Hematopoietic multipotent progenitor cell treated with erythropoietin and hydrocortisone succinate and interleukin-3 and kit ligand, for 6 days (in vitro differentiated cells): ENCODE measurements around the gene BCAS4.
"Not testable (repeated sequence)": the region's sequence is repeated elsewhere in the genome, so short reads cannot be mapped to it uniquely, and the experiment has no call there.

ENCODE experiments used
- DNase-seq: peaks from one replicate; pipeline ENCODE4 v3.0.0-alpha.2; 2015

The BCAS4 gene, protein sequence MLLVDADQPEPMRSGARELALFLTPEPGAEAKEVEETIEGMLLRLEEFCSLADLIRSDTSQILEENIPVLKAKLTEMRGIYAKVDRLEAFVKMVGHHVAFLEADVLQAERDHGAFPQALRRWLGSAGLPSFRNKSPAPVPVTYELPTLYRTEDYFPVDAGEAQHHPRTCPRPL

DNA sequence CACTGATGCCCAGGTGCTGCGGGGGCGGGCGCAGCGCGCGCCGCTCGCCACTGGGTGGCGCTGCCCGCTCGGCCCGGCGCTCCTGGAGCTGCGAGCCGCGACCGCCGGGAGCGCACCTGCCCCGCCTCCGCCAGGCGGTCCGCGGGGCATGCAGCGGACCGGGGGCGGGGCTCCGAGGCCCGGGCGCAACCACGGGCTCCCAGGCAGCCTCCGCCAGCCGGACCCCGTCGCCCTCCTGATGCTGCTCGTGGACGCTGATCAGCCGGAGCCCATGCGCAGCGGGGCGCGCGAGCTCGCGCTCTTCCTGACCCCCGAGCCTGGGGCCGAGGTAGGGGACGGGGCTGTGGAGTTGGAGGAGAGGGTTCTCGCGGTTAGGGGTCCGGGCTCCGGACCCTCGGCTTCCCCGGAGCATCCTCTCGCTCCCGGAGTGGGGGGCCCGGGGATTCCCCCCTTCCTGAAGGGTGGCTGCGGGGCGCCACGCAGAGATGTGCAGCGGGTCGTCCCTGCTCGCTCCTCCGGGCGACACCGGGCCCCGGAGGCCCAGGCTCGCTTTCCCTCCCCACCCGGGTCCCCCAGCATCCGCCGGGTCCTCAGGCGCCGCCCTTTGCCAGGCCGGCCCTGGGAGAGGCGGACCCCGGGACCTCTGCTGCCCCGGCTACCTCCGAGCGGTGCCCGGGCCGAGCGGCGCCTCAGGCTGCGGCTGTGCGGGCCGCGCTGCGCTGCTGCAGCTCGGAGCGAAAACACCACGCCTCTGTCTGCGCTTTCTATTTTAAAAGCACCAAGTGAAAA is at the start of gene BCAS4:
Gene BCAS4 (plus strand): TSS at position 216 of the 789 bp plus-strand sequence. CDS start 23 bp downstream, at position 239.
- peak; percentile 79 for DNase-seq

DNA sequence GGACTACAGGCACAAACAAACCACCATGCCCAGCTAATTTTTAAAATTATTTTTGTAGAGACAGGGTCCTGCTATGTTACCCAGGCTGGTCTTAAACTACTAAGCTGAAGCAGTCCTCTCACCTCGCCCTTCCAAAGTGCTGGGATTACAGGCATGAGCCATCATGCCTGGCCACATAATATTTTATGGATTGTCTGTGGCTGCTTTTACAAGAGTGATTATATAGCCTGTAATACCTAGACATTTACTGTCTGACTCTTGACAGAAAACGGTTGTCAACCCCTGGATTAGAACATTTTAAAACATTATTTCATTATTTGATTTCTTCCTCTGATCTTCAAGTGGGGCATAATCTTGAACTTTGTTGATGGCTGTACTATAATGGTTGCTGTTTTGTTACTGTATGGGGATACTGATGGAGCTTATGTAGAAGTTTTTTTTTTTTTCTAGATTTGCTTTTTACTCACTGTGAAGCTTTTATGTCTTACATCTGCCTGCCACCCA is 49.2 kb upstream of the BCAS4 start:
- no peak for DNase-seq

DNA sequence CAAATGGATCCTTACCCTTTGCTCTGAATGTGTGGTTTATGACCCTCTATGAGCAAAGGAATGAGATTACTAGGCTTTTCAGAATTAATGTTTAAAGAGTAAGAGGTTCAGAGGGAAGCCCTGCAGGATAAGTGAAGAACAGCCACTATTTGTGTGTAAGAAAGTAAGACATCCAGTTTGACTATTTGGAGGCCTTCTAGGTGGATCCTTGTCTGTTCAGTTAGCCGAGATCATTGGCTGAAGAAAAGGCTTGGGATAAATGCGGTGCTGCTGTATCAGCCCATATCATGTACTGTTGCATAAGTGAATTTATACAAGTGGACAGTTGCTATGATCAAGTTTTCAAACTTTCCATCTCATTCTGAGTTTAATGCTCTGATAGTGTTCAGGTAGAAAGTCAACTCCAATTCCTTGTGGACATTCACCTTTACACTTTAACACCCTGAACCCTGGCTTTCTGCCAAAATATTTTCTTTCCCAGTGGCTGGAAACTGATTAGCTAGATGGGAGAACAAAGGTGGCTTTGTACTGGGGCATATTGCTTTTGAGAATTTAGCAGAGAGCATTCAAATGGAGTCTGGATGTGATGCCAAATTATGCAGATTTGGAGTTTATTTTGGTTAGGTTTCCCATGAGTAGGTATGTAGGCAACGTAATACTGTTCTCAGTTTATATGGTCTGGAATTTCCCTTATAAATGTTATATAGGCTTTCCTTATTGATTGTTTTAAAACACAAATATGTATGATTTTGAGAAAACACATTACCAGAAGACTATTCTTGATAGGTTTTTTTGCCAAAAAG is 48.5 kb upstream of the BCAS4 start:
- no peak for DNase-seq

DNA sequence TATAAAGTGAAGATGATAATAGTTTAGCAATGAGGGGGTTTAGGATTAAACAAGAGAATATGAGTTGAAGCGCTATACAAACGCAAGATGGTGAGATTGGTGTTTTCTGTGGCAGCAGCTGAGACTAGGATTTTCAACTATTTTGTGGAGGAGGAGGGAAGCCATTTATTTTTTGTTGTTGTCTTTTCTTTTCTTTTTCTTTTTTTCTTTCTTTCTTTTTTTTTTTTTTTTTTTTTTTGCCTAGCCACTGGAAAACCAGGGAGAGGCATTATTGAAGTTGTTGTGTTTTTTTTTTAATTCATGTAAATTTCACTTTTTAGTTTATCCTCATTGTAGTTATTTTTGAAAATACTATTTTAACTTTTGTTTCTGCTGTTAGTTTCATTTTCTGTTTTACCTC is 47.6 kb upstream of the BCAS4 start:
- DNase-seq = no peak

DNA sequence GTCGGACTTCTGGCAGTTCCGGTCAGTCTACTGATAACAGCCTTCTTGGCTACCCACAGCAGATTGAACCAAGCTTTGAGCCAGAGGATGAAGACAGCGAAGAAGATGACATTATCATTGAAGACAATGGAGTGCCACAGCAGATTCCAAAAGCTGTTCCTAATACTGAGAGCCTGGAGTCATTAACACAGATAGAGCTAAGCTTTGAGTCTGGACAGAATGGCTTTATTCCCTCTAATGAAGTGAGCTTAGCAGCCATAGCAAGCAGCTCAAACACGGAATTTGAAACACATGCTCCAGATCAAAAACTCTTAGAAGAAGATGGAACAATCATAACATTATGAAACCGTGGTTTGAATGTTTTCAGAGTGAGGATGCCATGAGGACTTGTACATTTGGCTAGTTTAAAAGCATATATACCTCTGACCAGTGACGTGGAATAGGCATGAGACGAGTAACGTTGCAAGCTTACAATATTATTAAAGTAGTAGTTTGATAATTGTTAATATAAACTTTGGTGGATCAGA is 44.7 kb upstream of the BCAS4 start:
- DNase-seq = no peak

DNA sequence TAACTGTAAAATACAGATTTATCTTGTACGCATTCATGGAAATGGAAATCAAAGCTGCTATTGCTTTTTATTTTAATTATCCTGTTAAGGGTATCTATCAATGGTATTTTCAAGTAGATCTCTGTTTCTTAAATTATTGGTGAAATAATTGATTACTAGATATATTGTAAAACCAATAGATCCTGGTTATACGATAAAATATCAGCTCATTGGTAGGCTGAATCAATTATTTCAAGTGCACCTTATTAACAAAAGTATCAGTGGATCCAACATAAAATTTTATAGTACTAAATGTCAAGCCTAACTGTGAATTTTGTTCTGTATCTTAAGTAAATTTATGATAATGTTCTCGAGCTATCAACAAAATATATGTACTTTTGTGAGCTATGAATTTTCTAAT is 41.7 kb upstream of the BCAS4 start:
- DNase-seq = no peak

DNA sequence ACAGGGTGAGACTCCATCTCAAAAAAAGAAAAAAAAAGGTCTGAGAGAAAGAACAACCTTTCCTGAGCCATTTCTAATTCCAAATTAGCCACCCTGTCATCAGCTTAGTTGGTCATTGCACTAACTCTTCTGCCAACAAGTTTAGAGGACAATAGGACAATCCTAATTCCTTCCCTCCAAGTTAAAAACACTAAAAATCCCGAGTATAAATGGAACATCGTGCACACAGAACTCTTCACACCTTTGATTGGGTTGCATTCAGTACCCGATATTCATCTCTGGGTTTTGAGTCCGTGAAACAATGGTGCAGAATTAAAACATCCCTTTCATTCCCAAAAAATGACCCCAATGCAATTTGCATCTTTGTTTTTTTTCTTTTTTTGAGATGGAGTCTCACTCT is 40.4 kb upstream of the BCAS4 start:
- DNase-seq = no peak

DNA sequence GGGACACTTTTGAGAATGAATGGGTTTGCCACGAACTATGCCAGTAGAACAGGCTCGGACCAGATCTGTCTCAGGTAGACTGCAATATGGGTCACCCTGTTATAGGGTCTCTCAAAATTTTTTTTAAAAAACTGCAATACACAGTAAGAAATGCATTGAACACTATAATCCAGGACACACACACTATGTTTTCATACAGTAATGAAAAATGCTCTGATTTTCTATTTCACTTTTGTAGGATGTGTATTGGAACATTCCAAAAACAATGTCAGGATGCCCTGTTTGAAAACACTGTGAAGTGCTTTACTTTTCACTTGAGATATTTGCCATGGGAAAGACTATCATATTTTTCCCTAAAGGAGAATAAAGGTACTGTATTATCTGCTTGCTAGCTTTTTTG is 38.4 kb upstream of the BCAS4 start:
- no peak for DNase-seq

DNA sequence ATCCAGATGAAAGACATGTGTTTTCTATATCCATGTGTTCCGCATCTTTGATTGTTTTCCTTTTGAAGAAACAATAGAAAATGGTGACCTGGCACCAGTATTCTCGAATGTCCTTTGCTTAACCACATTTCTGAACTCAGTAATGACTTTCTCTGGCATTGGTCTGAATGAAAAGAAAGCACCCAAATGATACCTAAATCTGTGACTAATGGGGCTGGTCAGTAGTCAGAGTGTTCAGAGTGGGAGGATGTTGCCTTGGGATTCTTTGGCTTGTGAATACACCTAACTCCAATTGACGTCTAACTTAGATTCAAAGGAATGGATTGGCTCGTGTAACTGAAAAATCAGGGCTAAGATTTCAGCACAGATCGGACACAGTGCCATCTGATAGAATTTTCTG is 36.4 kb upstream of the BCAS4 start:
- DNase-seq = no peak

DNA sequence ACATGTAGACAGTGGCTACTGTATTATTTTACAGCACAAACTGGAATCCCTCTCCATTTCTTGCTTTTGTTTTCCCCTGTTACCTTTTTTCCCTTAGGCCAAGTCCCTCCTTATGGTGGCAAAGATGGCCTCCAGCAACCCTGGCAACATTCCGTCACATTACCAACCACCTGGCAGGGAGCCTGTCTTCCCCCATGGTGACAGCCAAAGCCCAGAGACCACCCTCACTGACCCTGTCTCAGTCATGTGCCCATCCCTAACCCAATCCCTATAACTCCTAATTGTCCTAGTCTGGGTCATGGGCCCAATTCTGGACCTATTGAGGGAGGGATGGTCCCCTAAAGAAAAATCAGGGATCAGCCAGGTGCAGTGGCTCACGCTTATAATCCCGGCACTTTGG is 35.9 kb upstream of the BCAS4 start:
- DNase-seq = no peak

DNA sequence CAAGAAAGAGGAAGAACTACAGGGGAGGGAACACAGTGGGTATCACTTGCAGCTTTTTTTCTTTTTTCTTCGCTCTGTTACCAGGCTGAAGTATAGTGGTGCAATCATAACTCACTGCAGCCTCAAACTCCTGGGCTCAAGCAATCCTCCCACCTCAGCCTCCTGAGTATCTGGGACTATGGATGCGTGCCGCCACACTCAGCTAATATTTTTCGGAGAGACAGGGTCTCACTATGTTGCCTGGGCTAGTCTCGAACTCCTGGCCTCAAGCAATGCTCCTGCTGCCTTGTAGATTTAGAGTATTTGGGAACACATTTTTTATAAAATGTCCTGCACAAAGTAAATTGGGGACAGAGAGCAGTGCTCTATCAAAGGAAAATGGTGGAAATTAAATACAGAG is 35.2 kb upstream of the BCAS4 start:
- no peak for DNase-seq

DNA sequence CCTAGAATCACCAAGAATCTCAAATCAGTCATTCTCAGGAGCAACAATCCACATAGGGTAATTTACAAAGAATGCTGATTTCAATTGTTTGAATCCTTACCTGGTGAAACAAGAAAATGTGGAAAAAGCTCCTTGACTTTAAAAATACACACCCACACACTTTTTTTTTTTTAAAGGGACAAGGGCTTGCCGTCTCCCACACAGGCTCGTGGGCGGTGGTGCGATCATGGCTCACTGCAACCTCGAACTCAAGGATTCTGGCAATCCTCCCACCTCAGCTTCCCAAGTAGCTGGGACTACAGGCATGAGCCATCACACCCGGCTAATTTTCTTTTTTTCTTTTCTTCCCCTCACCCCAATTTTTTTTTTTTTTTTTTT is 32.8 kb upstream of the BCAS4 start:
- DNase-seq = no peak

DNA sequence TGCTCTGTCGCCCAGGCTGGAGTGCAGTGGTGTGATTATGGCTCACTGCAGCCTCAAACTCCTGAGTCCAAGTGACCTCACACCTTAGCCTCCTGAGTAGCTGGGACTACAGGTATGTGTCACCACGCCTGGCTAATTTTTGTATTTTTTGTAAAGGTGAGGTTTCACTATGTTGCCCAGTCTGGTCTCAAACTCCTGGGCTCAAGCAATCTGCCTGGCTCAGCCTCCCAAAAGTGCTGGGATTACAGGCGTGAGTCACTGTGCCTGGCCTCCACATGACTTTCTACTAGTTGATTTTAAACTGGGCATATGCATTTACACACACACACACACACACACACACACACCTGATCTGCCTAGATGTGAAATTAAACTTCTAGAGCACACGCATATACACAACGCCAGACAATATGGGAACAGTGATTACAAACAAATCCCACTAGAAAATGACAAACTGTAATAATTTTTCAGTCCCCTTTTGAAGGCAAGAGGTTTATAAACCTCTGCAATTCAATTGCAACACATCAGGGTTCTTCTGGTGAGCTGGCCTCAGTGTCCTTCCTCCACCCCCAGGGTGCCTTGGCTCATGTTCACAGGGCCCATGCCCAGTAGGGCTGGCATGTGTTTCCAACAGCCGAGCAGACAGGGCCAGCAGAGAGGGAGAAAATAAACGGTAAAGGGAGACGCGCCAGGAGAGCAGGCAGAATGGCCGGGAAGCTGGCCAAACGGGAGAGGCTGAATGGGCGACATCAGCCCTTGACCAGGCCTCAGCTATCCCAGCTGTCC is 32.2 kb upstream of the BCAS4 start:
- no peak for DNase-seq

DNA sequence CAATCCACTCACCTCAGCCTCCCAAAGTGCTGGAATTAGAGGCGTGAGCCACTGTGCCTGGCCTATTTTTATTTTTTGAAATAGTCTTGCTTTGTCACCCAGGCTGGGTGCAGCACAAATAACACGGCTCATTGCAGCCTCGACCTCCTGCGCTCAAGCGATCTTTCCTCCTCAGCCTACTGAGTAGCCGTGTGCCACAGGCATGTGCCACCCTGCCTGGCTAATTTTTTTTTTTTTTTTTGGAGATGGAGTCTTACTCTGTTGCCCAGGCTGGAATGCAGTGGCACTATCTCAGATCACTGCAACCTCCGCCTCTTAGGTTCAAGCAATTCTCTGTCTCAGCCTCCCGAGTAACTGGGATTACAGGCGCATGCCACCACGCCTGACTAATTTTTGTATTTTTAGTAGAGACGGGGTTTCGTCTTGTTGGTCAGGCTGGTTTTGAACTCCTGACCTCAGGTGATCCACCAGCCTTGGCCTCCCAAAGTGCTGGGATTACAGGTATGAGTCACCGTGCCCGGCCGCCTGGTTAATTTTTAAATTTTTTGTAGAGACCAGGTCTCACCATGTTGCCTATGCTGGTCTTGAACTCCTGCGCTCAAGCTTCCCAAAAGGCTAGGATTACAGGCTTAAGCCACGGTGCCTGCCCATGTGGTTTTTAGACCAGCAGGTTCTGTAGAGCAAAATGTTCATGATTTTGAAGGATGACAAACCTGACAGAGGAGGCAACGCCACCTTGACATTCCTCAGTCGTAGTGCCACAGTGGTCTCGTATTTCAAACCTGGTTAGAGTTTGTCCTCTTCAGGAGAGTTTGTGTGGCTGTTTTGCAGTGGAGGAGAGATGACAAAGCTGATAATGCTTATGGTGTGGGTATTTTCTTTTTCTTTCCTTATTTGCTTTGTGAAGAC is 31.1 kb upstream of the BCAS4 start:
- not testable (repeated sequence) for DNase-seq

DNA sequence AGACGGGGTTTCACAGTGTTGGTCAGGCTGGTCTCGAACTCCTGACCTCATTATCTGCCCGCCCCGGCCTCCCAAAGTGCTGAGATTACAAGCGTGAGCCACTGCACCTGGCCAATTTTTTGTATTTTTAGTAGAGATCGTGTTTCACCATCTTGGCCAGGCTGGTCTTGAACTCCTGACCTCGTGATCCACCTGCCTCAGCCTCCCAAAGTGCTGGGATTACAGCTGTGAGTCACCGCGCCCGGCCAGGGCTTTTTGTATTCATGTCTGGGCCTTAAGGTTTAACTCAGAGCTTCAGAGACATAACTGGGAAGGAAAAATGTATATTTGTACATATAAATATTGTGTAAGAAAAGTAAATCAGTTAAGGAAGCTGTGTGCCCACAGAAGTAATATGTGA is 29.6 kb upstream of the BCAS4 start:
- DNase-seq = not testable (repeated sequence)

DNA sequence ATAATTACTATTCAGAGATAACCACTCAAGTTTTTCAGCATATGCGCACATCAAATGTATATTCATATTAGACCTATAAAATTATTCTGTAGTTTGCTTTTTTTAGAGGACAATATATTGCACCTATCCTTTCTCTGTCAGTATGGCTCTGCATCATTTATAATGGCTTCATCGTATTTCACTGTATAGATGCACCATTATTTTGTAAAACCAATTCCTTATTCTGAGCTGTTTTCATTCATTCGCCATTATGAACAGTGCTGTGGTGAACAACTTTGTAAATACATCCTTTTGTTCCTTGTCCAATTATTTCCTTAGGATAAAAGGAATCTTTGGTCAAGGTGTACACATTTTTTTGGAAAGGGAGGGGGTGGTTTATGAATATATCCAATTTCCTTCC is 29.2 kb upstream of the BCAS4 start:
- no peak for DNase-seq

DNA sequence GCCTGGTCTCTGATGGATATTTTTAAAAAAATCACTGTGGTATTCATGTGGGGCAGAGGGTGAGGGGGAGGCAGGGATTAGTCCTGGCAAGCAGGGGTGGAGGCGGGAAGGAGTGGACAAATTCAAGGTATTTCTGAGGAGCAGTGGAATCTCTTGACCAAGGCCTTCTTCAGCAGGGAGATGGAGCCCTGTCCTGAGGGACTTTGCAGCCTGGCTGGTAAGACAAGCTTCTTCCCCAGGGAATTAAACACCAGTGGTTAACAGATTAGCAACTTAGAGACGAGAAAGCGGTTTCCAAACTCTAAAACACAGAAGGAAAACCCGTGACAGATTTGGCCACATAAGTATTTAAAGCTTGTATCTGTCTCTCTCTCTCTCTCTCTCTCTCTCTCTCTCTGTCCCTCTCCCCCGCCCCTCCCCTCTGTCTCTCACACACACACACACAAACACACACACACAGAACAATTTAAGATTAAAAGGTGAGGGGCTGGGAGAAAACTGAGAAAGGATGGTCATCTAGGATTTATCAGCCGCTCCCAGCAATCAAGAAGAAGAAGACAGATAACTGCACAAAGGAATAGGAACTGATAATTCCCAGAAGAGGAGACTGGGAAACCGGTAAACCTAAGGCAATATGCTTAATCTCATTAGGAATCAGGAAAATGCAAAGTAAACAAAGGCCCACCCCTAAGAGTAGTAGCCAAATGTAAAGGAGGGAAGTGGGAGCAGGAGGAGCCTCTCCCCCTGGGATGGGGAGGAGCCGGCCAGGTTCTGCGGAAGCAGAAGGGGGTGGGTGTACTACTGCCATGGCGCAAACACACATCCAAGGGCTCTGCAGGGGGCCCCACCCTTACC is 27.7 kb upstream of the BCAS4 start:
- not testable (repeated sequence) for DNase-seq

DNA sequence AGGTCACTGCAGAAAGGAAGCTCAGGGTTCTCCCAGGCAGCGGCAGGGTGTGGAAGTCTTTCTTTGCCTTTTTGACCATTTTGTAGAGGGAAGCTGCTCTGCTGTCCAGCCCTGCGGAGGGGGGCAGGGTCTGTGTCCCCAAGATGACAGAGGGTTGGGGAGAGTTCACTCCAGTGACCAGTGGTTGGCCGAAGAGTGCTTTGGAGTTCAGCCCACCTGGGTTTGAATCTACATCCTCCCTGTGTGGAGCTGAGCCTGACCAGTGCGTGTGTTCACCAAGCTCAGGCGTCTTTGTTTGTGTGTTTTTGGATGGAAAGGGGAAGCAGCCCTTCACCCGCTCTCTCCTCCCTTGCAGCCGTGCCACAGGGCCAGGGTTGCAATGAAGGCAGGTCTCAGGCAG is 25.9 kb upstream of the BCAS4 start:
- DNase-seq = not testable (repeated sequence)

DNA sequence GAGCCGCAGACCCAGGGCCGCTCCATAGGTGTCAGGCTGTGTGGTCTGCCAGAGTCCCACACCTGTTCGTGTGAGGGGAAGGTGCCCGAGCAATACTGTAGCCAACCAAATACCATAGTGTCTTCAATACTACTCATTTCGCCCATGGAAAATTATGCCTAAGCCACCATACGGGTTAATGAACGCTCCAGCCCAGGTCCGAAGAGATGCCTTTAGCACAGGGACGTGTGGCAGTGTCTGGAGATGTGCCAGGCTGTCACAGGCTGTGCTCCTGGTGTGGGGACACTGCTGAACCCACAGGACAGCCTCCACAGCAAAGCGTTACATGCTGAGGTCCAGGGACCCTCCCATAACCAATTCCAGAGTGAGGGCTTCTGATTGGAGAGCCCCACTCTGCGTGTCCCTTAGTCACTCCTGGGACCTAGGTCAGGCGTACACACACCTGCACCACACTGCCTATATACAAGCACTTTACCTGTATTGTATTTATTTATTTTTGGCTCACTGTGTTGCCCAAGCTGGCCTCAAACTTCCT is 25.2 kb upstream of the BCAS4 start:
- not testable (repeated sequence) for DNase-seq

DNA sequence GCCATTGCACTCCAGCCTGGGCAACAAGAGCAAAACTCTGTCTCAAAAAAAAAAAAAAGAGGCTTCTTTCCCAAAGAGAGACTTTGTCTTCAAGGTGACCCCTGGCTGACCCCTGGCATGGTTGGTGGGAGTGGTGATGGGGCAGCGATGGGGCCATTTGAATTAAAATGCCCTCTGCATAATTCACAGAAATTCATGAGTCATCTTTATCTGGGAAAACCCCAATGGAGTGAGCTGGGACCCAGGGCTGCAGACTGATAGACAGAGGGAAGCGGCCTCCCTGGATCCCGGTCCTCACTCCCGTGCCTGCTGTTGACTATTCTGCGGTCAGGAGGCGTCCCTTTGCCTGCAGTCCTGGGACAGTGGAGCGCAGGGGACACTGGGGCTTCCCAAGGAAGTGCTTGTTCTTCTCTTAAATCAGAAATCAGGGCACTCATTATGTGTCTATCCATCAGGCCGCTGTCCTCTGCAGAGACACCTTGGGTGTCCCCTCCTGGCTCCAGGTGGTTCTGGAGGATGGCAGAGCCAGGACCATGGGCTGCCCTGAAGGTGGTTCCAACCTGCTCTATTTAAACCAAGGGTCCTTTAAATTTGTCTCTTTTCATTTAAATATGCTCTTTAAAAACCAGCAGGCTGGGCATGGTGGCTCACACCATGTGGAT is 23.3 kb upstream of the BCAS4 start:
- not testable (repeated sequence) for DNase-seq
